Heart left ventricle (tissue), 16 donors: Measurements from ENCODE around the gene ANGPTL5. TPM values are rescaled to one million over a fixed set of nuclear protein-coding genes. Genes with fewer than 3 reads are reported as not detected.

ENCODE experiments used
- ATAC-seq, 4 donors: fragments of 200-7000 bp; cut with Tn5 transposase; one replicate each; pipeline ENCODE4 v1.9.1; 2020 to 2022; ENCODE audit warnings: moderate library complexity in 4 of 4, mild to moderate bottlenecking in 3 of 4, moderate number of reproducible peaks in 1 of 4
- DNase-seq, 5 donors: peaks; one replicate each; pipeline ENCODE4 v3.0.0-alpha.2; 2020
- H3K27ac ChIP-seq, 12 donors: fragments of 200-600 bp; sonication (generic) in 4 of 12; one replicate each; pipeline versions ENCODE4 v1.5.0 to v1.8.0; 2016 to 2022; ENCODE audit warnings: mild to moderate bottlenecking in 2 of 12
- H3K27me3 ChIP-seq, 9 donors: fragments of 200-600 bp; sonication (generic) in 2 of 9; one replicate each; pipeline versions ENCODE4 v1.5.1 to v1.8.0; 2016 to 2022; ENCODE audit warnings: mild to moderate bottlenecking in 3 of 9
- H3K36me3 ChIP-seq, 9 donors: fragments of 200-600 bp; sonication (generic) in 2 of 9; one replicate each; pipeline versions ENCODE4 v1.5.0 to v1.8.0; 2018 to 2022; ENCODE audit warnings: mild to moderate bottlenecking in 2 of 9
- H3K4me1 ChIP-seq, 12 donors: fragments of 200-600 bp; sonication (generic) in 4 of 12; one replicate each; pipeline versions ENCODE4 v1.5.0 to v1.8.0; 2016 to 2022; ENCODE audit warnings: mild to moderate bottlenecking in 3 of 12
- H3K4me3 ChIP-seq, 12 donors: fragments of 200-600 bp; sonication (generic) in 4 of 12; one replicate each; pipeline versions ENCODE4 v1.5.0 to v1.8.0; 2017 to 2022; ENCODE audit warnings: mild to moderate bottlenecking in 9 of 12, moderate library complexity in 4 of 12
- H3K9me3 ChIP-seq, 12 donors: fragments of 200-600 bp; sonication (generic) in 4 of 12; one replicate each; pipeline versions ENCODE4 v1.5.0 to v1.8.0; 2016 to 2022; ENCODE audit warnings: mild to moderate bottlenecking in 1 of 12
- CTCF ChIP-seq, 12 donors: fragments of 200-600 bp; sonication (generic) in 4 of 12; IDR thresholded peaks; one replicate each; pipeline versions ENCODE4 v1.5.0 to v1.8.0; 2018 to 2022; ENCODE audit warnings: antibody characterized with exemption in 12 of 12, mild to moderate bottlenecking in 5 of 12
- POLR2A ChIP-seq, 2 donors: fragments of 450-650 bp; IDR thresholded peaks; one replicate each; pipeline ENCODE4 v1.6.1; 2017; ENCODE audit warnings: antibody characterized with exemption in 2 of 2, mild to moderate bottlenecking in 2 of 2, moderate library complexity in 2 of 2
- WGBS, 4 donors: extraction: QIAGEN DNeasy Blood & Tissue Kit in 2 of 4; methylation state at CpG; one replicate each; pipeline versions ENCODE4 v1.1.5 to v1.1.7; 2013 to 2018; 5-methylcytosine and 5-hydroxymethylcytosine counted together
- intact Hi-C, 10 donors: fragments of 100-400 bp; cut with DNase I; formaldehyde crosslinking; loops; one replicate each; pipeline versions ENCODE4 v1.11.1 to v1.14.2; 2022
- polyA plus RNA-seq, 2 donors: library from polyadenylated mRNA; stranded (reverse); fragments of 200-250 nt; gene quantifications; one replicate each; pipeline ENCODE4 v1.2.3, GENCODE V29; 2013
- total RNA-seq, 9 donors: library from RNA; depleted of rRNA in 2 of 9; stranded (reverse); fragments of >200 nt in 2 of 9; fragmentation: NEBNext Ultra II Directional in 3 of 9; extraction: Animal tissue kit (Norgen Biotek cat#: 25700) in 3 of 9; gene quantifications; one replicate each; pipeline versions ENCODE4 v1.1.0 to v1.2.4, GENCODE V29; 2016 to 2023
- donor health status: ischemic (EF 13 %, LVEDD 7.1; RV severe dilation, severe dysfunction).
- donor health status: healthy with polysubstance abuse.
- donor health status: DM: no; HTN: yes; CAD: no.
- donor health status: DM: no; HTN: no; CAD: no.
- donor health status: ischemic (EF 25% LVEDD 6.9; RV normal size, moderate dysfunction).
- donor health status: ischemic (EF 25% LVEDD 5.7; RV mildly dilated, moderate dysfunction).
- donor health status: healthy.
- donor health status: DM: yes; HTN: yes; CAD: no.
- donor health status: ischemic (EF 35%, LVEDD 5.7; RV mildly dilated, moderate dysfunction).
- donor health status: nonischemic (EF 11% LVEDD 7.7; RV severe dilation, severe dysfunction).
- donor health status: DM: yes; HTN: yes; CAD: no.
- donor health status: PGD.
- donor health status: ischemic (EF 29% LVEDD 5.4; RV normal size, mild dysfunction).
- donor health status: nonischemic (EF 23%, LVEDD 6.1; RV moderate dilation, normal function).

Gene ANGPTL5
- total and polyA plus RNA-seq, 11 donors = 0.10 to 1.8 (median 0.77) TPM

GRCh38 chr11:101913656-101914055, 2.7 kb downstream of the ANGPTL5 start:
- Histone ChIP-seq H3K4me3 (peak overlapping the region in 1 of 12 donors; percentile 66), H3K9me3 (no peaks in the 10 kb centered on the region), H3K27me3 (no peaks in the 10 kb centered on the region), H3K27ac (peak overlapping the region in 3 of 12 donors; percentile 10 to 84 (median 81)), H3K4me1 (peaks cover 0 to 27% (median 7%) of the 10 kb centered on the region in 12 donors), H3K36me3 (no peaks in the 10 kb centered on the region)
- DNase-seq (no peak), ATAC-seq (no peak)
- intact Hi-C loops = loop anchor here in 3 of 10 donors (5.0 to 10.0 kb wide), 3 partner anchors 91 to 434 kb away; partner anchors contain the start of gene BIRC2 (in 1 of the 3)
- no peak for TF ChIP-seq POLR2A (IDR thresholded peaks at IDR 0.05)
- 87 to 91% (median 89%) methylated on average over 5 of the region's 5 CpGs for WGBS, 4 donors

- Histone ChIP-seq H3K9me3 (no peaks in the 10 kb centered on the region), H3K4me1 (peaks cover 0 to 27% (median 8%) of the 10 kb centered on the region in 12 donors), H3K36me3 (no peaks in the 10 kb centered on the region), H3K27ac (peak overlapping the region in 2 of 12 donors; percentile 10 to 84), H3K4me3 (no peak overlapping the region), H3K27me3 (no peaks in the 10 kb centered on the region)
- DNase-seq (no peak), ATAC-seq (no peak)
- WGBS, 4 donors = 45 to 54% (median 47%) methylated on average over 3 of the region's 3 CpGs
- intact Hi-C loops = loop anchor here in 3 of 10 donors (5.0 to 10.0 kb wide), 3 partner anchors 92 to 434 kb away; partner anchors contain the start of gene BIRC2 (in 1 of the 3)
- TF ChIP-seq POLR2A (IDR thresholded peaks at IDR 0.05) (no peak), CTCF (IDR thresholded peaks at IDR 0.05) (no peak)
Observed at GRCh38 chr11:101912823-101913284, 3.5 kb downstream of the ANGPTL5 start.

GRCh38 chr11:101909087-101909486, 7.2 kb downstream of the ANGPTL5 start:
- Histone ChIP-seq H3K4me3 (no peak overlapping the region), H3K27me3 (no peaks in the 10 kb centered on the region), H3K9me3 (no peaks in the 10 kb centered on the region), H3K36me3 (no peaks in the 10 kb centered on the region), H3K4me1 (peaks cover 0 to 9% (median under 1%) of the 10 kb centered on the region in 12 donors), H3K27ac (peak overlapping the region in 3 of 12 donors; percentile 22 to 47 (median 41))
- intact Hi-C loops = no loop called here
- TF ChIP-seq CTCF (IDR thresholded peaks at IDR 0.05) (no peak), POLR2A (IDR thresholded peaks at IDR 0.05) (no peak)
- ATAC-seq (no peak), DNase-seq (no peak)
- 75 to 83% (median 76%) methylated on average over 2 of the region's 2 CpGs for WGBS, 4 donors

GRCh38 chr11:101907815-101908214, 8.5 kb downstream of the ANGPTL5 start:
- H3K27me3 ChIP-seq = peaks cover 0 to 10% (median 0%) of the 10 kb centered on the region in 9 donors
- DNase-seq (no peak), ATAC-seq (no peak)
- peak overlapping the region in 1 of 12 donors; percentile 6 for H3K27ac ChIP-seq
- H3K36me3 ChIP-seq = no peaks in the 10 kb centered on the region
- WGBS, 4 donors = 69 to 78% (median 75%) methylated on average over 1 of the region's 1 CpG
- TF ChIP-seq POLR2A (IDR thresholded peaks at IDR 0.05) (no peak), CTCF (IDR thresholded peaks at IDR 0.05) (no peak)
- intact Hi-C loops = no loop called here
- H3K9me3 ChIP-seq = no peaks in the 10 kb centered on the region
- peak overlapping the region in 1 of 12 donors; percentile 20 for H3K4me3 ChIP-seq
- H3K4me1 ChIP-seq = peaks cover 0 to 3% (median 0%) of the 10 kb centered on the region in 12 donors

GRCh38 chr11:101894505-101894904, 21.8 kb downstream of the ANGPTL5 start:
- no peak overlapping the region for H3K27ac ChIP-seq
- H3K27me3 ChIP-seq = peaks cover 0 to 10% (median 0%) of the 10 kb centered on the region in 9 donors
- H3K4me3 ChIP-seq = no peak overlapping the region
- no peaks in the 10 kb centered on the region for H3K36me3 ChIP-seq
- no peak for ATAC-seq
- no peaks in the 10 kb centered on the region for H3K9me3 ChIP-seq
- no peaks in the 10 kb centered on the region for H3K4me1 ChIP-seq
- DNase-seq = no peak
- intact Hi-C loops = no loop called here
- TF ChIP-seq CTCF (IDR thresholded peaks at IDR 0.05) (no peak), POLR2A (IDR thresholded peaks at IDR 0.05) (no peak)
- 41 to 64% (median 48%) methylated on average over 1 of the region's 1 CpG for WGBS, 4 donors
